RWPE2 (cell line): ENCODE data around the gene PAMR1.

Experiments
- ATAC-seq: fragments of 200-7000 bp; cut with Tn5 transposase; 3 replicates; pipeline ENCODE4 v1.9.1; 2021; ENCODE audit warnings: low read depth
- DNase-seq: peaks from one replicate; pipeline ENCODE4 v3.0.0-alpha.2; 2020; ENCODE audit warnings: low spot score
- H3K27ac ChIP-seq: fragments of 450-650 bp; 2 replicates; pipeline ENCODE4 v1.5.1; 2017; ENCODE audit warnings: mild to moderate bottlenecking; ENCODE audit not compliant: poor library complexity, severe bottlenecking
- H3K27me3 ChIP-seq: fragments of 250-450 bp; sonication (Bioruptor Pico); 2 replicates; pipeline ENCODE4 v1.5.1; 2021; ENCODE audit warnings: mild to moderate bottlenecking, moderate library complexity; ENCODE audit not compliant: insufficient read depth, poor library complexity, severe bottlenecking
- H3K36me3 ChIP-seq: fragments of 250-450 bp; sonication (Bioruptor Pico); 2 replicates; pipeline ENCODE4 v1.5.1; 2020; ENCODE audit warnings: low read depth, mild to moderate bottlenecking, moderate library complexity
- H3K4me1 ChIP-seq: fragments of 250-450 bp; sonication (Bioruptor Pico); 2 replicates; pipeline ENCODE4 v1.5.1; 2021; ENCODE audit warnings: mild to moderate bottlenecking, moderate library complexity; ENCODE audit not compliant: insufficient read depth, poor library complexity, severe bottlenecking
- H3K4me3 ChIP-seq: fragments of 250-450 bp; sonication (Bioruptor Pico); 2 replicates; pipeline ENCODE4 v1.5.1; 2021; ENCODE audit warnings: mild to moderate bottlenecking, moderate library complexity; ENCODE audit not compliant: severe bottlenecking
- H3K9me3 ChIP-seq: fragments of 250-450 bp; sonication (Bioruptor Pico); 2 replicates; pipeline ENCODE4 v1.5.1; 2021; ENCODE audit warnings: mild to moderate bottlenecking, moderate library complexity; ENCODE audit not compliant: severe bottlenecking
- CTCF ChIP-seq: fragments of 450-650 bp; IDR thresholded peaks from one replicate; pipeline ENCODE4 v1.5.1; 2017; ENCODE audit warnings: mild to moderate bottlenecking, moderate library complexity; ENCODE audit not compliant: poor library complexity, severe bottlenecking

PAMR1 gene

GRCh38 chr11:35518766-35519165 is 6.7 kb downstream of the PAMR1 start:
- ATAC-seq (no peak), DNase-seq (no peak)
- no peaks in the 10 kb centered on the region for H3K9me3 ChIP-seq
- H3K27me3 ChIP-seq, result no peaks in the 10 kb centered on the region
- no peak for TF ChIP-seq CTCF
- H3K4me3 ChIP-seq, result no peak overlapping the region
- H3K4me1 ChIP-seq, result no peaks in the 10 kb centered on the region
- no peak overlapping the region for H3K27ac ChIP-seq
- H3K36me3 ChIP-seq, result no peaks in the 10 kb centered on the region

- Histone ChIP-seq H3K36me3 (no peaks in the 10 kb centered on the region), H3K9me3 (no peaks in the 10 kb centered on the region), H3K4me3 (no peak overlapping the region), H3K27ac (no peak overlapping the region), H3K4me1 (no peaks in the 10 kb centered on the region), H3K27me3 (no peaks in the 10 kb centered on the region)
- TF ChIP-seq CTCF, result no peak
- ATAC-seq (no peak), DNase-seq (no peak)
Measured at GRCh38 chr11:35517481-35517880, 7.9 kb downstream of the PAMR1 start.

DNA sequence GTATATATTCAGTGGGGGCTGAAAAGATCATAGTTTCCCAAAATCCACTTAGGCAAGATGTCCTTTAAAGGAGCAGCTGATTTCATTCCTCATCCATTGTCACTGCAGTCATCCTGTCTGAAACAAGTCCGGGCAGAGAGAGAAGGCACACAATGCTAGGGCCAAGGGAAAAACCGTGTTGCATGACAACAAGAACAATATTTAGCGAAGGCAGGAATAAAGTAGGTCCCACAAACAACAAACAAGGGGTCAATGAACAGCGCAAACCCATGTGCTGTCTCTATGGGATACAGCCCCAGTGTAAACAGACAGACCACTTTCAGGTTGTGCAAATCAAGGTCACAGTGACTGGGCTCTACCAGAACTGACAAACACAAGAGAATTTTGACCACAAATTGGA is 9.0 kb downstream of the PAMR1 start:
- Histone ChIP-seq H3K9me3 (no peaks in the 10 kb centered on the region), H3K36me3 (no peaks in the 10 kb centered on the region), H3K27me3 (no peaks in the 10 kb centered on the region), H3K4me1 (no peaks in the 10 kb centered on the region), H3K27ac (no peak overlapping the region), H3K4me3 (no peak overlapping the region)
- ATAC-seq, result no peak
- no peak for TF ChIP-seq CTCF
- DNase-seq, result no peak

- Histone ChIP-seq H3K27ac (no peak overlapping the region), H3K4me1 (no peaks in the 10 kb centered on the region), H3K27me3 (no peaks in the 10 kb centered on the region), H3K36me3 (no peaks in the 10 kb centered on the region), H3K9me3 (no peaks in the 10 kb centered on the region), H3K4me3 (no peak overlapping the region)
- ATAC-seq (peak; percentile 91), DNase-seq (no peak)
- TF ChIP-seq CTCF, result no peak
Measured at GRCh38 chr11:35515224-35515623, 10.2 kb downstream of the PAMR1 start.

DNA sequence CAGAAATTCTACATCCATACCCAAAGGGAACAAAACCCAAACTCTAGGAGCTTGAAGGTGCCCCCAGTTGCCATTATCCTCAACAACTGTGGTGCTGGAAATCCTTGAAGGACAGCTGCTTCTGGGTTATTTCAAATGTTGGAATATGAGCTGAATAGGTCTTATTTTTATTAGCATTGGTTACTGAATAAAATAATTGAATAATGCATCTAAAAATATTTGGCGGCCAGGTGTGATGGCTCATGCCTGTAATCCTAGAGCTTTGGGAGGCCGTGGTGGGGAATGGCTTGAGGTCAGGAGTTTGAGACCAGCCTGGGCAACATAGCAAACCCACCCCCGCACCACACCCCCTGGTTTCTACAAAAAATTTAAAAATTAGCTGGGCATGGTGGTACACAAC is 10.9 kb downstream of the PAMR1 start:
- Histone ChIP-seq H3K27me3 (no peaks in the 10 kb centered on the region), H3K4me1 (no peaks in the 10 kb centered on the region)

More for the DNA sequence above, 10.9 kb downstream of the PAMR1 start:
- no peak overlapping the region for H3K4me3 ChIP-seq
- no peaks in the 10 kb centered on the region for H3K9me3 ChIP-seq
- H3K36me3 ChIP-seq, result no peaks in the 10 kb centered on the region
- H3K27ac ChIP-seq, result no peak overlapping the region
- ATAC-seq (no peak), DNase-seq (no peak)
- TF ChIP-seq CTCF, result no peak
